VCaP (cell line): Measurements from ENCODE around the gene KCNJ9.
"Not testable (repeated sequence)": the region's sequence is repeated elsewhere in the genome, so short reads cannot be mapped to it uniquely, and the experiment has no call there.

Experiments
- H3K27ac ChIP-seq: fragments of 450-650 bp; 2 replicates; pipeline ENCODE4 v1.5.1; 2017
- TF ChIP-seq, protein P1 (sequence below): fragments of 450-650 bp; conservative IDR thresholded peaks from 2 replicates; pipeline ENCODE4 v1.5.1; 2017; ENCODE audit warnings: mild to moderate bottlenecking, moderate library complexity

KCNJ9 gene

DNA sequence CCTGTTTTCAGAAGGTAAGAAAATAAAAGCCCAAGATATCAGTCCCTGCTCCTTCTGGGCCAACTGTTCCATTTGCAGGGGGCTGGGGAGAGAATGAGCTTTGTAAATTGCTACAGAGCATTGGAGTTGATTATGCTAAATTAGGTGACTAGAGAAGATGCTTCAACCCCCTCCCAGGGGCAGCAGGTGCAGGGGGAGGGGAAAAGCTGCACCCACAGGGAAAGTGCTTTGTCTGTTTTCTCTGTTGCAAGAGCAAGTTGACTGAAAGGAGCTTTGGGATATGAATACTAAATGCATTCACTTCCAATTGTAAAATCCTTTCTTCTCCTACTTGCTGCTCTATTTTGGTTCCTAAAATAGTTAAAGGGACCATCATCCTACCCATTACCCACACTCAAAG is 33.0 kb upstream of the KCNJ9 start:
- TF ChIP-seq, protein P1, sequence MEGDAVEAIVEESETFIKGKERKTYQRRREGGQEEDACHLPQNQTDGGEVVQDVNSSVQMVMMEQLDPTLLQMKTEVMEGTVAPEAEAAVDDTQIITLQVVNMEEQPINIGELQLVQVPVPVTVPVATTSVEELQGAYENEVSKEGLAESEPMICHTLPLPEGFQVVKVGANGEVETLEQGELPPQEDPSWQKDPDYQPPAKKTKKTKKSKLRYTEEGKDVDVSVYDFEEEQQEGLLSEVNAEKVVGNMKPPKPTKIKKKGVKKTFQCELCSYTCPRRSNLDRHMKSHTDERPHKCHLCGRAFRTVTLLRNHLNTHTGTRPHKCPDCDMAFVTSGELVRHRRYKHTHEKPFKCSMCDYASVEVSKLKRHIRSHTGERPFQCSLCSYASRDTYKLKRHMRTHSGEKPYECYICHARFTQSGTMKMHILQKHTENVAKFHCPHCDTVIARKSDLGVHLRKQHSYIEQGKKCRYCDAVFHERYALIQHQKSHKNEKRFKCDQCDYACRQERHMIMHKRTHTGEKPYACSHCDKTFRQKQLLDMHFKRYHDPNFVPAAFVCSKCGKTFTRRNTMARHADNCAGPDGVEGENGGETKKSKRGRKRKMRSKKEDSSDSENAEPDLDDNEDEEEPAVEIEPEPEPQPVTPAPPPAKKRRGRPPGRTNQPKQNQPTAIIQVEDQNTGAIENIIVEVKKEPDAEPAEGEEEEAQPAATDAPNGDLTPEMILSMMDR = no peak
- H3K27ac ChIP-seq = no peak overlapping the region

DNA sequence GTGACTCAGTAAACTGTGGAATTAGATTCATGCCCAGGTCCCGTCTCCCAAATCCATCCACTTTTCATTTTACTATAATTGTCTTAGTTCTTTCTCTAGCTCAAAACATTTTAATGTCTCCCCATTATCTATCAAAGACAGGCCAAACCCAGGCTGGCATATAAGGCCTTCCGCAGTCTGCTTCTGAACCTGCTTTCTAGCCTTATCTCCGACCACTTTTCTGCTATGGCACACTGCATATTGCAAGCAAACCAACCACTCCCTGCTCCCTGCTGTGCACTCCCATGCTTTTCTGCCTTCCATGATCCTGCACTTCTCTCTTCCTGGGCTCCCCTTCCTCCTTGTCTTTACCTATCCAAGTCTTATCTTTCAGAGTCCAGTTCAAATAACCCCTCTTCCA is 32.2 kb upstream of the KCNJ9 start:
- no peak overlapping the region for H3K27ac ChIP-seq
- TF ChIP-seq, protein P1 = no peak

DNA sequence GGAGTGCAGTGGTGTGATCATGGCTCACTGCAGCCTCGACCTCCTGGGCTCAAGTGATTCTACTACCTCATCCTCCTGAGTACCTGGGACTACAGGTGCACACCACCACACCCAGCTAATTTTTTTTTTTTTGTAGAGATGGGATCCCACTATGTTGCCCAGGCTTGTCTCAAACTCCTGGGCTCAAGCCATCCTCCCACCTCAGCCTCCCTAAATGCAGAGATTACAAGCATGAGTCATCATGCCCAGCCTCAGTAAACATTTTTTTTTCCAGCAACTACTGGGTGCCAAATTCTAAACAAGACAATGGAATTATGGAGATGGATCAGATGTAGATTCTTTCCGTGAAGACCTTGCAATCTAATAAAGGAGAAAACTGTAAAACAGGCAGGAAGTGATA is 31.2 kb upstream of the KCNJ9 start:
- not testable (repeated sequence) for H3K27ac ChIP-seq

DNA sequence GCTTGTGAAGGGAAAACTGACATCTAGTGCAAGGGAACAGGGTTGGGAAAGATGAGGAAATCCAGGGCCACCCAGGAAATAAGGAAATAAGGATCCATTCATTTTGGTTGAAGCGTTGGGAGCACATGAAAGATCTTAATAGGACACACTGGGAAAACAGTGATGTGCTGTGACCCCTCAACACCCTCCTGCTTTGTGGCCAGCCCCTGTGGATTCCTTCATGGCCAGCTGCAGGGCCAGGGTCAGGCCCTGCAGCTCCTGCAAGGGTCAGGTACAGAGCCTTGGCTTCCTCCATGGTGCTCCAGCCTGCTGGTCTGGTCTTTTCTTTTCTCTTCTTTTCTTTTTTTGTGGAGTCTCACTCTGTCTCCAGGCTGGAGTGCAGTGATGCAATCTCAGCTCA is 30.7 kb upstream of the KCNJ9 start:
- no peak overlapping the region for H3K27ac ChIP-seq
- TF ChIP-seq, protein P1 = no peak

DNA sequence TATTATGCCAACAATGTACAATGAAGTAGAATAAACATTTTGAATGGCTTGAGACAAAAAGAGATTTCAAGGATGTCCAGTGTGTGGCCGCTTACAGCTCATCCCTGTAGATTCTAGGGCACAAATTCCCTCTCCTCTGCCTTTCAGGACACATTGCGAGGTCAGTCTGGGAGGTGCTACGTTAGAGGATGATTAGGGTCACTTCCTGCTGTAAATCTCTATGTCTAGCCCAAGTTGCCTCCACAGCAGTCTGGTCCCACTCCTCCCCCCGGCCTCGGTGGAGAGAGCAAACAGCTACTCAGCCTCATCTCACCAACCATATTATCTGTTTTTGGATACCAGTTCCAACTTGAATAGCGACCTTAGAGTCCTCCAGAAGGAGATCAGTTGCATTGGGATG is 28.4 kb upstream of the KCNJ9 start:
- no peak overlapping the region for H3K27ac ChIP-seq
- TF ChIP-seq, protein P1 = no peak

DNA sequence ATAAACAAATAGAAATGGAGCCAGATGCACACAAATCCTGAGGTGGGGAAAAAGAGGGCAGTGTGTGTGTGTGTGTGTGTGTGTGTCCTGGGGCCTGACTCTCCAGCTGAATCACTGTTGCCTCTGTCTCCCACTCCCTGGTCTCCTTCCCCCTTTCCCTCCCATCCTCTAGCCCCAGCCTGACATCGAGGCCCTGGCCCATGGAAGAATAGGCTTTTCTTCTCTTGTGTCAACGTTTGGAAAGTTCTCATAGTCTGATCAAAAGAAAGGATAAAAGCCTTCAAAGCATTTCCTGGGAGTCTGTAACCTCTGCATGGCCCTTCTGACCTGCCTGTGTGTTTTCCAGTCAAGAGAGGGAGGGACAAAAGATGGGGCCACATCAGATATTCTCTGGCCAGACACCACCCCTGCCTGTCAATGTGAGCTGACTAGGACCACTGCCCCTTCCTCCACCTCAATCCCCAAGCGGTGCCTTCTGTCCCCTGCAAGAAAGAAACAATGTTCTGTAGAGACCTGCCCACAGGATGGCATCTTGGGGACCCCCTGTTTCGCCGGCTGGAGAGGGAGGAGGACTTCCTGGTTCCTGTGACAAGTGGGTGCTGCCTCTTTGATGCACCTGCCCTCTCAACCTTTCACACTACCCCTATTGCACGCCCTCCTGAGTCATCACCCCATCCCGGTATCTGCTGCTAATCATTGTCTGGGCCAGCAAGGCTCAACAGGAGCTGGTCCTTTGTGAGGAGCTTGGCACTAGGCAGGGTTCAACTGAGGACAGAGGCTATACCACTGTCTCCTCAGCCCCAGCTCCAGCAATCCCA is 27.6 kb upstream of the KCNJ9 start:
- H3K27ac ChIP-seq = no peak overlapping the region
- TF ChIP-seq, protein P1 = no peak

DNA sequence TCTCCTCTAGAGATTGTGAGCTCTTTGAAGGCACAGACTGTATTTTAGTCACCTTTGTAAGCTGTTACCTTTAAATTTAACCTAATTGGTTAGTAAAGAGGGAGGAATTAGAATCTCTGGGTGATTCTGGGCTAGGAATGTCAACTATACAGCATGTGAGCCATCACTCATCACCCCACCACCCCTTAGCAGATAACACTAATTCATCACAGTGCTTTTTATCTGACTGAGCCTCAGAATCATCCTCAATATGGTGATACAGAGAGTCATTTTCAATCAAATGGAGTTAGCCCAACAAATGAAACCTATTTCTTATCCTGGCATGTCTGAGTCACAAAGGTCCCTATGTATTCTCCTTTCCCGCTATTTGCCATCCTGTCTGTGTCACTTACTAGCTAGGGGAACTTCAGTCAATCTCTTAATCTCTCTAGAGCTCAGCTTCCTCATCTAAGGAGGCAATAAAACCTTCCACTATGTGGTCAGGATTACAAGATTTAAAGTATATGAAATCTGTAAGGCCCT is 24.6 kb upstream of the KCNJ9 start:
- TF ChIP-seq, protein P1 = no peak

DNA sequence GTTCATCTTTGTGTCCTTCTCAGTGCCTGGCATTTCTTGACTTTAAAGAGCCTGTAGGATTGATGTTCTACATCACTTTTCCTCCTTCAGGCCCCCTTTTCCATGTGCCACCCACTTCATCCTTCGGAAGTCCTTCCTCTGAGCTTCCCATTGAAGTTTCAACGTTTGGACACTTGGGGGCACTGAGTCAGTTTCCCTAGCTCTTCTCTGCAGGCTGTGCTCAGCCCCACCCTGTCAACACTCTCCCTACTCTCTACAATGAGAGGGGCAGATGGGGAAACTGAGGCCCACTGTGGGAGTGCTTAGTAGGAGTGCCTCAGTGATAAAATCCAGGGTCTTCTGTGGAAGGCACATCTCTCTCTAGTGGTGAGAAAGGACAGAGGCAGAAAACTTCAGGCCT is 23.3 kb upstream of the KCNJ9 start:
- TF ChIP-seq, protein P1 = no peak

More for the DNA sequence above, 24.6 kb upstream of the KCNJ9 start:
- no peak overlapping the region for H3K27ac ChIP-seq

More for the DNA sequence above, 23.3 kb upstream of the KCNJ9 start:
- H3K27ac ChIP-seq = no peak overlapping the region
